HEK293 (cell line): ENCODE measurements around the gene FRZB.

Experiments
- CTCF ChIA-PET: fragments of 350-600 bp; formaldehyde crosslinking; extraction: SDS; loops from one replicate; lab custom pipeline; 2021; ENCODE audit warnings: antibody characterized with exemption; lab: Yijun Ruan, JAX
- POLR2A ChIA-PET: fragments of 300-600 bp; formaldehyde crosslinking; extraction: SDS; loops from one replicate; lab custom pipeline; 2020; ENCODE audit warnings: antibody characterized with exemption, inconsistent platforms; lab: Yijun Ruan, JAX
- H3K27ac ChIP-seq: fragments of 200-500 bp; sonication (Bioruptor generic); 2 replicates; pipeline ENCODE4 v1.5.1; 2014; ENCODE audit warnings: low read depth, low read length, control low read depth, inconsistent platforms; ENCODE audit errors: extremely low read depth
- H3K36me3 ChIP-seq, 2 experiments: fragments of 200-500 bp in 1 of 2; sonication (Bioruptor generic) in 1 of 2; 1 replicate in 1 of 2; 2 replicates in 1 of 2; pipeline ENCODE4 v1.5.1; 2014 to 2017; ENCODE audit warnings: inconsistent platforms in 2 of 2, low read length in 2 of 2; ENCODE audit not compliant: control insufficient read depth in 2 of 2, insufficient read depth in 1 of 2
- H3K4me1 ChIP-seq: fragments of 200-500 bp; sonication (Bioruptor generic); 2 replicates; pipeline ENCODE4 v1.5.1; 2014; ENCODE audit warnings: mild to moderate bottlenecking, low read length, inconsistent platforms; ENCODE audit not compliant: control insufficient read depth, insufficient read depth
- H3K4me3 ChIP-seq: 2 replicates; pipeline ENCODE4 v1.5.1; 2011; ENCODE audit warnings: low read depth, mild to moderate bottlenecking, control low read depth, low read length, moderate library complexity
- H3K9me3 ChIP-seq: fragments of 200-500 bp; sonication (Bioruptor generic); 2 replicates; pipeline ENCODE4 v1.5.1; 2014; ENCODE audit warnings: low read depth, low read length, inconsistent platforms; ENCODE audit not compliant: control insufficient read depth, insufficient read depth
- HOXC10 ChIP-seq: sonication (generic); formaldehyde crosslinking; IDR thresholded peaks from 2 replicates; pipeline ENCODE4 v1.8.1; 2023; ENCODE audit warnings: mild to moderate bottlenecking, missing genetic modification reagents
- KLF7 ChIP-seq: fragments of 450-650 bp; formaldehyde crosslinking; IDR thresholded peaks from 2 replicates; pipeline ENCODE4 v1.5.1; 2016; ENCODE audit warnings: missing biosample characterization, missing genetic modification characterization, borderline replicate concordance
- MYNN ChIP-seq: fragments of 450-650 bp; formaldehyde crosslinking; IDR thresholded peaks from 2 replicates; pipeline ENCODE4 v1.5.1; 2016; ENCODE audit warnings: missing biosample characterization, missing genetic modification characterization, borderline replicate concordance
- SCRT1 ChIP-seq: fragments of 450-650 bp; formaldehyde crosslinking; IDR thresholded peaks from 2 replicates; pipeline ENCODE4 v1.5.1; 2016; ENCODE audit warnings: missing biosample characterization, missing genetic modification characterization, borderline replicate concordance
- SCRT2 ChIP-seq: fragments of 450-650 bp; formaldehyde crosslinking; IDR thresholded peaks from 2 replicates; pipeline ENCODE4 v1.5.1; 2016; ENCODE audit warnings: missing biosample characterization, missing genetic modification characterization
- SP7 ChIP-seq: fragments of 450-650 bp; formaldehyde crosslinking; IDR thresholded peaks from 2 replicates; pipeline ENCODE4 v1.5.1; 2016; ENCODE audit warnings: missing biosample characterization, missing genetic modification characterization
- WT1 ChIP-seq: fragments of 450-650 bp; formaldehyde crosslinking; IDR thresholded peaks from 2 replicates; pipeline ENCODE4 v1.5.1; 2016; ENCODE audit warnings: missing biosample characterization, missing genetic modification characterization
- ZFP41 ChIP-seq: fragments of 450-650 bp; formaldehyde crosslinking; IDR thresholded peaks from 2 replicates; pipeline ENCODE4 v1.5.1; 2016; ENCODE audit warnings: missing biosample characterization, missing genetic modification characterization, borderline replicate concordance
- ZNF214 ChIP-seq: fragments of 450-650 bp; formaldehyde crosslinking; IDR thresholded peaks from 2 replicates; pipeline ENCODE4 v1.5.1; 2017; ENCODE audit warnings: missing biosample characterization, mild to moderate bottlenecking, missing genetic modification characterization, borderline replicate concordance
- ZNF239 ChIP-seq: fragments of 450-650 bp; formaldehyde crosslinking; IDR thresholded peaks from 2 replicates; pipeline ENCODE4 v1.5.1; 2016; ENCODE audit warnings: missing biosample characterization, missing genetic modification characterization
- ZNF292 ChIP-seq: fragments of 450-650 bp; formaldehyde crosslinking; IDR thresholded peaks from 2 replicates; pipeline ENCODE4 v1.5.1; 2016; ENCODE audit warnings: low read depth, missing biosample characterization, missing genetic modification characterization, borderline replicate concordance
- ZNF335 ChIP-seq: fragments of 450-650 bp; formaldehyde crosslinking; conservative IDR thresholded peaks from 2 replicates; pipeline ENCODE4 v1.5.1; 2016; ENCODE audit warnings: missing biosample characterization, missing genetic modification characterization
- ZNF37A ChIP-seq: fragments of 450-650 bp; IDR thresholded peaks from 2 replicates; pipeline ENCODE4 v1.5.1; 2018; ENCODE audit warnings: missing biosample characterization, missing genetic modification characterization
- ZNF514 ChIP-seq: fragments of 450-650 bp; formaldehyde crosslinking; IDR thresholded peaks from 2 replicates; pipeline ENCODE4 v1.5.1; 2016; ENCODE audit warnings: missing biosample characterization, missing genetic modification characterization
- ZNF530 ChIP-seq: fragments of 450-650 bp; formaldehyde crosslinking; IDR thresholded peaks from 2 replicates; pipeline ENCODE4 v1.5.1; 2016; ENCODE audit warnings: low read depth, missing biosample characterization, missing genetic modification characterization
- ZNF776 ChIP-seq: fragments of 450-650 bp; formaldehyde crosslinking; IDR thresholded peaks from 2 replicates; pipeline ENCODE4 v1.5.0; 2017; ENCODE audit warnings: missing biosample characterization, missing genetic modification characterization, borderline replicate concordance
- TF ChIP-seq, protein P1 (sequence below): fragments of 450-650 bp; formaldehyde crosslinking; IDR thresholded peaks from 2 replicates; pipeline ENCODE4 v1.5.1; 2016; ENCODE audit warnings: missing biosample characterization, missing genetic modification characterization, low read depth
- TF ChIP-seq, protein P2 (sequence below): fragments of 450-650 bp; formaldehyde crosslinking; IDR thresholded peaks from 2 replicates; pipeline ENCODE4 v1.5.1; 2017; ENCODE audit warnings: missing biosample characterization, mild to moderate bottlenecking, missing genetic modification characterization, moderate library complexity
- TF ChIP-seq, protein P3 (sequence below): fragments of 450-650 bp; formaldehyde crosslinking; IDR thresholded peaks from 2 replicates; pipeline ENCODE4 v1.5.1; 2016; ENCODE audit warnings: missing biosample characterization, missing genetic modification characterization
- TF ChIP-seq, protein P4 (sequence below): fragments of 450-650 bp; formaldehyde crosslinking; IDR thresholded peaks from 2 replicates; pipeline ENCODE4 v1.5.1; 2017; ENCODE audit warnings: missing biosample characterization, missing genetic modification characterization
- TF ChIP-seq, protein P5 (sequence below): fragments of 450-650 bp; formaldehyde crosslinking; IDR thresholded peaks from 2 replicates; pipeline ENCODE4 v1.5.1; 2017; ENCODE audit warnings: missing biosample characterization, missing genetic modification characterization
- TF ChIP-seq, protein P6 (sequence below): IDR thresholded peaks from 2 replicates; pipeline ENCODE4 v1.6.1; 2011; ENCODE audit warnings: mild to moderate bottlenecking, low read depth, low read length, borderline replicate concordance
- TF ChIP-seq, protein P7 (sequence below): fragments of 450-650 bp; formaldehyde crosslinking; IDR thresholded peaks from 2 replicates; pipeline ENCODE4 v1.5.1; 2016; ENCODE audit warnings: missing biosample characterization, missing genetic modification characterization

FRZB gene

DNA sequence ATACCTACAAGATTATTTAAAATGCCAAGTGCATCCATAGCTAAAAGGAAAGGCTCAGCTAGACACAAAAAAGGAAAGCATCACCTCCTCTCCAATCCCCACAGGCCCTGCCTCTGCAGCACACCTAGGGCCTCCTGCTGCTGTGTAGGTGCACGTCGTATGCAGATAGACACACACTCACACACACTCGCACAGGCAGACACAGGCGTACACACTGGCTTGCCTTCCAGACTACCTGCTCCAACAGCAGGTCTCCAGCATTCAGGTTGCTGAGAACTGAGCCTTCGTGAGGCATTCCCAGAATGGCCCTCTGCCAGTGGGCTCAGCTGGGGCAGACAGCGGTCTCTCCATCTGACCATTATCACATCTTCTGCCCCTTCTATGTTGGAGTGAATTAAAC, 35.3 kb upstream of the FRZB start (continued):
- TF ChIP-seq ZNF514 (tag by site-specific recombination) (no peak), SCRT1 (tag by site-specific recombination) (no peak), ZNF37A (tag by site-specific recombination) (no peak)

DNA sequence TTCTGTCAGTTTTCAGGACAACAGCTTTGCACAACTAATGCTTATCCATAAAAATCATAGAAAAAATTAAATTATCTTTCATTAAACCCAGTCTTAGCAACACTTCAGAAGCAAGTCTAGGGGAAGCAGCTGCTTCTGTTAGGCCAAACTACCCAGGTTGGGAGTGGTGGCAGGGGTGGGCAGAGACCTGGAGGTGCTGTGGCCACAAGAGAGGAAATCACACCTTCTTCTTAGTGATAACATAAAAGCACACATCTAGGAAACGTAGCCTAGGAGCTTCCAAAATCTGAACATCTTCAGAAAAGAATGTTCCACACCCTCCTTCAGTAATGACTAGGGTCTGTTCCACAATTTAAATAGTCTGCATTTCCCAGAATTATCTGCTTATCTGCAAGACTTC, 32.3 kb upstream of the FRZB start:
- Histone ChIP-seq H3K27ac (no peak overlapping the region), H3K9me3 (no peaks in the 10 kb centered on the region), H3K4me3 (no peak overlapping the region)
- CTCF ChIA-PET: interaction anchor here (1.4 kb wide), 1 partner anchor 13 kb away, joined by 4 read pairs; no protein-coding TSS in a partner anchor
- TF ChIP-seq ZNF530 (tag by site-specific recombination): no peak
- TF ChIP-seq, protein P1, sequence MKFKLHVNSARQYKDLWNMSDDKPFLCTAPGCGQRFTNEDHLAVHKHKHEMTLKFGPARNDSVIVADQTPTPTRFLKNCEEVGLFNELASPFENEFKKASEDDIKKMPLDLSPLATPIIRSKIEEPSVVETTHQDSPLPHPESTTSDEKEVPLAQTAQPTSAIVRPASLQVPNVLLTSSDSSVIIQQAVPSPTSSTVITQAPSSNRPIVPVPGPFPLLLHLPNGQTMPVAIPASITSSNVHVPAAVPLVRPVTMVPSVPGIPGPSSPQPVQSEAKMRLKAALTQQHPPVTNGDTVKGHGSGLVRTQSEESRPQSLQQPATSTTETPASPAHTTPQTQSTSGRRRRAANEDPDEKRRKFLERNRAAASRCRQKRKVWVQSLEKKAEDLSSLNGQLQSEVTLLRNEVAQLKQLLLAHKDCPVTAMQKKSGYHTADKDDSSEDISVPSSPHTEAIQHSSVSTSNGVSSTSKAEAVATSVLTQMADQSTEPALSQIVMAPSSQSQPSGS (tag by site-specific recombination): no peak
- TF ChIP-seq ZNF239 (tag by site-specific recombination): no peak
- TF ChIP-seq, all 188 proteins: peak for 0
- no peaks in the 10 kb centered on the region for H3K4me1 ChIP-seq
- H3K36me3 ChIP-seq: no peaks in the 10 kb centered on the region
- POLR2A ChIA-PET: no interaction called here

DNA sequence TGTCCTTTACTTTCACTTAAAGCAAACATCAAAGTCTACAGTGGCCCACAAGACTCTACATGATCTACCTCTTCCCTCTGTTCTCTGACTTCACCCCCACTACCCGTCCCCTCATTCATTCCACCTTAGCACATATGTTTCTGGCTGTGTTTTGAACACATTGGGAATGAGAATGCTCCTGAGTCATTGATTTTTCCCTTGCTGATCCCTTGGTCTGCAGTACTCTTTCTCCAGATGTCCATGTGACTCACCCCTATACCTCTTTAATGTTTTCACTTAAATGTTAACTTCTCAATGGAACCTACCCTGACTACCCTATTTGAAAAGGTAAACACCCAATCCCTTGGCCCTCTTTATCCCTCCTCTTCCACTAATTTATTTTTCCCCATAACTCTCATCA, 30.7 kb upstream of the FRZB start:
- POLR2A ChIA-PET: no interaction called here
- TF ChIP-seq ZFP41 (tag by site-specific recombination) (no peak), SCRT2 (no peak), ZNF292 (no peak), ZNF214 (no peak), HOXC10 (CRISPR knock-in tag) (no peak), KLF7 (tag by site-specific recombination) (no peak), WT1 (tag by site-specific recombination) (no peak), ZNF335 (tag by site-specific recombination) (no peak), ZNF776 (no peak), MYNN (no peak), SP7 (tag by site-specific recombination) (no peak)
- TF ChIP-seq, protein P2, sequence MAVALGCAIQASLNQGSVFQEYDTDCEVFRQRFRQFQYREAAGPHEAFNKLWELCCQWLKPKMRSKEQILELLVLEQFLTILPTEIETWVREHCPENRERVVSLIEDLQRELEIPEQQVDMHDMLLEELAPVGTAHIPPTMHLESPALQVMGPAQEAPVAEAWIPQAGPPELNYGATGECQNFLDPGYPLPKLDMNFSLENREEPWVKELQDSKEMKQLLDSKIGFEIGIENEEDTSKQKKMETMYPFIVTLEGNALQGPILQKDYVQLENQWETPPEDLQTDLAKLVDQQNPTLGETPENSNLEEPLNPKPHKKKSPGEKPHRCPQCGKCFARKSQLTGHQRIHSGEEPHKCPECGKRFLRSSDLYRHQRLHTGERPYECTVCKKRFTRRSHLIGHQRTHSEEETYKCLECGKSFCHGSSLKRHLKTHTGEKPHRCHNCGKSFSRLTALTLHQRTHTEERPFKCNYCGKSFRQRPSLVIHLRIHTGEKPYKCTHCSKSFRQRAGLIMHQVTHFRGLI: no peak
- TF ChIP-seq, protein P3, sequence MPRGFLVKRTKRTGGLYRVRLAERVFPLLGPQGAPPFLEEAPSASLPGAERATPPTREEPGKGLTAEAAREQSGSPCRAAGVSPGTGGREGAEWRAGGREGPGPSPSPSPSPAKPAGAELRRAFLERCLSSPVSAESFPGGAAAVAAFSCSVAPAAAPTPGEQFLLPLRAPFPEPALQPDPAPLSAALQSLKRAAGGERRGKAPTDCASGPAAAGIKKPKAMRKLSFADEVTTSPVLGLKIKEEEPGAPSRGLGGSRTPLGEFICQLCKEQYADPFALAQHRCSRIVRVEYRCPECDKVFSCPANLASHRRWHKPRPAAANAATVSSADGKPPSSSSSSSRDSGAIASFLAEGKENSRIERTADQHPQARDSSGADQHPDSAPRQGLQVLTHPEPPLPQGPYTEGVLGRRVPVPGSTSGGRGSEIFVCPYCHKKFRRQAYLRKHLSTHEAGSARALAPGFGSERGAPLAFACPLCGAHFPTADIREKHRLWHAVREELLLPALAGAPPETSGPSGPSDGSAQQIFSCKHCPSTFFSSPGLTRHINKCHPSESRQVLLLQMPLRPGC: no peak
- TF ChIP-seq, protein P4, sequence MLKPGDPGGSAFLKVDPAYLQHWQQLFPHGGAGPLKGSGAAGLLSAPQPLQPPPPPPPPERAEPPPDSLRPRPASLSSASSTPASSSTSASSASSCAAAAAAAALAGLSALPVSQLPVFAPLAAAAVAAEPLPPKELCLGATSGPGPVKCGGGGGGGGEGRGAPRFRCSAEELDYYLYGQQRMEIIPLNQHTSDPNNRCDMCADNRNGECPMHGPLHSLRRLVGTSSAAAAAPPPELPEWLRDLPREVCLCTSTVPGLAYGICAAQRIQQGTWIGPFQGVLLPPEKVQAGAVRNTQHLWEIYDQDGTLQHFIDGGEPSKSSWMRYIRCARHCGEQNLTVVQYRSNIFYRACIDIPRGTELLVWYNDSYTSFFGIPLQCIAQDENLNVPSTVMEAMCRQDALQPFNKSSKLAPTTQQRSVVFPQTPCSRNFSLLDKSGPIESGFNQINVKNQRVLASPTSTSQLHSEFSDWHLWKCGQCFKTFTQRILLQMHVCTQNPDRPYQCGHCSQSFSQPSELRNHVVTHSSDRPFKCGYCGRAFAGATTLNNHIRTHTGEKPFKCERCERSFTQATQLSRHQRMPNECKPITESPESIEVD: no peak
- TF ChIP-seq, protein P5, sequence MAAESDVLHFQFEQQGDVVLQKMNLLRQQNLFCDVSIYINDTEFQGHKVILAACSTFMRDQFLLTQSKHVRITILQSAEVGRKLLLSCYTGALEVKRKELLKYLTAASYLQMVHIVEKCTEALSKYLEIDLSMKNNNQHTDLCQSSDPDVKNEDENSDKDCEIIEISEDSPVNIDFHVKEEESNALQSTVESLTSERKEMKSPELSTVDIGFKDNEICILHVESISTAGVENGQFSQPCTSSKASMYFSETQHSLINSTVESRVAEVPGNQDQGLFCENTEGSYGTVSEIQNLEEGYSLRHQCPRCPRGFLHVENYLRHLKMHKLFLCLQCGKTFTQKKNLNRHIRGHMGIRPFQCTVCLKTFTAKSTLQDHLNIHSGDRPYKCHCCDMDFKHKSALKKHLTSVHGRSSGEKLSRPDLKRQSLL (tag by site-specific recombination): no peak
- TF ChIP-seq, protein P6, sequence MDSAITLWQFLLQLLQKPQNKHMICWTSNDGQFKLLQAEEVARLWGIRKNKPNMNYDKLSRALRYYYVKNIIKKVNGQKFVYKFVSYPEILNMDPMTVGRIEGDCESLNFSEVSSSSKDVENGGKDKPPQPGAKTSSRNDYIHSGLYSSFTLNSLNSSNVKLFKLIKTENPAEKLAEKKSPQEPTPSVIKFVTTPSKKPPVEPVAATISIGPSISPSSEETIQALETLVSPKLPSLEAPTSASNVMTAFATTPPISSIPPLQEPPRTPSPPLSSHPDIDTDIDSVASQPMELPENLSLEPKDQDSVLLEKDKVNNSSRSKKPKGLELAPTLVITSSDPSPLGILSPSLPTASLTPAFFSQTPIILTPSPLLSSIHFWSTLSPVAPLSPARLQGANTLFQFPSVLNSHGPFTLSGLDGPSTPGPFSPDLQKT: no peak
- TF ChIP-seq, protein P7, sequence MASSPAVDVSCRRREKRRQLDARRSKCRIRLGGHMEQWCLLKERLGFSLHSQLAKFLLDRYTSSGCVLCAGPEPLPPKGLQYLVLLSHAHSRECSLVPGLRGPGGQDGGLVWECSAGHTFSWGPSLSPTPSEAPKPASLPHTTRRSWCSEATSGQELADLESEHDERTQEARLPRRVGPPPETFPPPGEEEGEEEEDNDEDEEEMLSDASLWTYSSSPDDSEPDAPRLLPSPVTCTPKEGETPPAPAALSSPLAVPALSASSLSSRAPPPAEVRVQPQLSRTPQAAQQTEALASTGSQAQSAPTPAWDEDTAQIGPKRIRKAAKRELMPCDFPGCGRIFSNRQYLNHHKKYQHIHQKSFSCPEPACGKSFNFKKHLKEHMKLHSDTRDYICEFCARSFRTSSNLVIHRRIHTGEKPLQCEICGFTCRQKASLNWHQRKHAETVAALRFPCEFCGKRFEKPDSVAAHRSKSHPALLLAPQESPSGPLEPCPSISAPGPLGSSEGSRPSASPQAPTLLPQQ (tag by site-specific recombination): no peak

More for the DNA sequence above, 30.7 kb upstream of the FRZB start:
- Histone ChIP-seq H3K9me3 (no peaks in the 10 kb centered on the region), H3K36me3 (no peaks in the 10 kb centered on the region), H3K4me1 (peaks cover 3% of the 10 kb centered on the region; the same call in 1 of the 2 replicates), H3K4me3 (no peak overlapping the region), H3K27ac (no peak overlapping the region)
- CTCF ChIA-PET: no interaction called here
